ENCODE results near the gene CCL26.

Gene CCL26

DNA sequence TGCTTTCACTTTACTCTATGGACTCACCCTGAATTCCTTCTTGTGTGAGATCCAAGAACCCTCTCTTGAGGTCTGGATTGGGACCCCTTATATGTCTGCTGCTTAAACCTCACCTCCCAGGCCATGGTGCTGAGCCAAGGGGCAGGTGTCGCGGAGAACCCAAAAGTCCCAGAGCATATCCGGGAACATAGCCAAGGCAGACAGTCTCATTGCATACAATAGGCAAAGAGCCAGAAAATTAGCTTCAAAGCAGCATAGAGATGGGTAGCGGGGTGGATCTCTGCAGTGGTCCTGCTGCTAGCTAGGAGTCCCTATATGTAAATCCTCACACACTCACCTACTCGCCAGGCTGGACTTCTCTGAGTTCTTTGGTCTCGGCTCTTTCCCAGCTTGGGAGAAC is 36.1 kb upstream of the CCL26 start:
- no peak for DNase-seq (ENCODE audit: low read depth, low spot score)
- H3K4me3 ChIP-seq (ENCODE audit: low read depth, low read length): no peak overlapping the region
- TF ChIP-seq, protein P1, sequence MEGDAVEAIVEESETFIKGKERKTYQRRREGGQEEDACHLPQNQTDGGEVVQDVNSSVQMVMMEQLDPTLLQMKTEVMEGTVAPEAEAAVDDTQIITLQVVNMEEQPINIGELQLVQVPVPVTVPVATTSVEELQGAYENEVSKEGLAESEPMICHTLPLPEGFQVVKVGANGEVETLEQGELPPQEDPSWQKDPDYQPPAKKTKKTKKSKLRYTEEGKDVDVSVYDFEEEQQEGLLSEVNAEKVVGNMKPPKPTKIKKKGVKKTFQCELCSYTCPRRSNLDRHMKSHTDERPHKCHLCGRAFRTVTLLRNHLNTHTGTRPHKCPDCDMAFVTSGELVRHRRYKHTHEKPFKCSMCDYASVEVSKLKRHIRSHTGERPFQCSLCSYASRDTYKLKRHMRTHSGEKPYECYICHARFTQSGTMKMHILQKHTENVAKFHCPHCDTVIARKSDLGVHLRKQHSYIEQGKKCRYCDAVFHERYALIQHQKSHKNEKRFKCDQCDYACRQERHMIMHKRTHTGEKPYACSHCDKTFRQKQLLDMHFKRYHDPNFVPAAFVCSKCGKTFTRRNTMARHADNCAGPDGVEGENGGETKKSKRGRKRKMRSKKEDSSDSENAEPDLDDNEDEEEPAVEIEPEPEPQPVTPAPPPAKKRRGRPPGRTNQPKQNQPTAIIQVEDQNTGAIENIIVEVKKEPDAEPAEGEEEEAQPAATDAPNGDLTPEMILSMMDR (IDR thresholded peaks at IDR 0.05; ENCODE audit: low read depth, low read length): no peak
- in situ Hi-C loops (cut with HindIII; ENCODE audit: low sequenced_read_pairs): no loop called here

DNA sequence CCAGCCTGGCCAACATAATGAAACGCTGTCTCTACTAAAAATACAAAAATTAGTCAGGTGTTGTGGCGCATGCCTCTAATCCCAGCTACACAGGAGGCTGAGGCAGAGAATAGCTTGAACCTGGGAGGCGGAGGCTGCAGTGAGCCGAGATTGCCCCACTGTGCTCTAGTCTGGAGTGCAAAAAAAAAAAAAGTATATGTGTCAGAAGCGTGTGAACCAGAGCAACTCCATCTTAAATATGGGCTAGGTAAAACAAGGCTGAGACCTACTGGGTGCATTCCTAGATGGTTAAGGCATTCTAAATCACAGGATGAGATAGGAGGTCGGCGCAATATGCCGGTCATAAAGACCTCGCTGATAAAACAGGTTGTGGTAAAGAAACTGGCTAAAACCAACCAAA is 35.4 kb upstream of the CCL26 start:
- DNase-seq (ENCODE audit: low read depth, low spot score): no peak
- in situ Hi-C loops (cut with HindIII; ENCODE audit: low sequenced_read_pairs): no loop called here
- TF ChIP-seq, protein P1 (IDR thresholded peaks at IDR 0.05; ENCODE audit: low read depth, low read length): no peak
- no peak overlapping the region for H3K4me3 ChIP-seq (ENCODE audit: low read depth, low read length)

DNA sequence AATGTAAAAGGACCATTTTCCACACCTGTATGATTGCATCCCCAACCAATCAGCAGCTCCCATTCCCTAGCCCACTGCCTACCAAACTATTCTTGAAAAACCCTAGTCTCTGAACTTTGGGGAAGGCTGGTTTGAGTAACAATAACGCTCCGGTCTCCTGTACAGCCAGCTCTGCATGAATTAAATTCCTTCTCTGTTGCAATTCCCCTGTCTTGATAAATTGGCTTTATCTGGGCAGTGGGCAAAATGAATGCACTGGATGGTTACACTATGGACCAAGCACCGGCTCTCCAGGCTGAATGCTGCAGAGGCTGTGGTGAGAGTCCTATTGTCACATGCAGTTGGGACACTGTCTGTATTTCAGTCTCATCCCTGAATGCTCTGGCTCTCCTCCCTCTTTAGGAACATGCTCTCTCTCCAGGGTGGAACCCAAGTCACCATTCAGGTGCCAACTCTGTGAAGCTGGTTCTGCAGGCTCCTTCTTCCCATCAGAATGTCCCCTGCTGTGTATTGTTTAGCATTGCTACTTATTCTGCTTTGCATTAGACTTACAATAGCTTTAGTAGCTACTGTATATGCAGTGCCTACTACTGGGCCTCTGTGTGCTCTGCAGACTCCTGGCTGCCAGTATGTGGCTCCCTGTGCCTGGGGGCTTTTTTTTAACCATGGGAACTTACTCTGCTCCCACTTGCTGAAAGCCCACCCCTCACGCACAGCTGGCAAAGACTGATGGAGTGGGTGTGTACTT is 34.7 kb upstream of the CCL26 start:
- DNase-seq (ENCODE audit: low read depth, low spot score): no peak
- in situ Hi-C loops (cut with HindIII; ENCODE audit: low sequenced_read_pairs): no loop called here
- H3K4me3 ChIP-seq (ENCODE audit: low read depth, low read length): no peak overlapping the region
- TF ChIP-seq, protein P1 (IDR thresholded peaks at IDR 0.05; ENCODE audit: low read depth, low read length): no peak

DNA sequence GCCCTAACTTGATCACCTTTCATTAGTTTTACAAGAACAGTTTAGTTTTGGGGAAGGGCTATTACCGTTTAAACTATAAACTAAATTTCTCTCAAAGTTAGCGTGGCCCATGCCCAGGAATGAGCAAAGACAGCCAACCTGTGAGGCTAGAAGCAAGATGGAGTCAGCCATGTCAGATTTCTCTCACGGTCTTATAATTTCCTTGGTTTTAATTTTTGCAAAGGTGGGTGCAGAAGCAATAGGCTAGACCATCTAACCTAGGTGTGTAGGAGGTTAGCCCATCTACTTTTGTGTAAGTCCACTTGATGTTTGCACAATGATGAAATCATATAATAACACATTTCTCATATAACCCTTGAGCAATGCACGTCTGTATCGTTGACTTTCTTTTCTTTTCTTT is 32.7 kb upstream of the CCL26 start:
- no peak for DNase-seq (ENCODE audit: low read depth, low spot score)
- in situ Hi-C loops (cut with HindIII; ENCODE audit: low sequenced_read_pairs): no loop called here

DNA sequence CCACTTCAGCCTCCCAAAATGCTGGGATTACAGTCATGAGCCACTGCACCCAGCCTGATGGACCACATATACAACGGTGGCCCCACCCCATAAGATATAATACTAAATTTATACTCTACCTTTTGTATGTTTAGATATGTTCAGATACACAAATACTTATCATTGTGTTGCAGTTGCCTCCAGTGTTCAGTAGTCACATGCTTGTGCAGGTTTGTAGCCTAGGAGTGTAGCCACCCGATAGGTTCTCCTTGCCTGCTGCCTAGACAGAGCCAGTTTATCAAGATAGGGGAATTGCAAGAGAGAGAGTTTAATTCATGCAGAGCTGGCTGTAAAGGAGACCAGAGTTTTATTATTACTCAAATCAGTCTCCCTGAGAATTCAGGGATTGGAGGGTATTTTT is 32.0 kb upstream of the CCL26 start:
- in situ Hi-C loops (cut with HindIII; ENCODE audit: low sequenced_read_pairs): no loop called here

More for the DNA sequence above, 32.7 kb upstream of the CCL26 start:
- H3K4me3 ChIP-seq (ENCODE audit: low read depth, low read length): no peak overlapping the region
- TF ChIP-seq, protein P1 (IDR thresholded peaks at IDR 0.05; ENCODE audit: low read depth, low read length): no peak

DNA sequence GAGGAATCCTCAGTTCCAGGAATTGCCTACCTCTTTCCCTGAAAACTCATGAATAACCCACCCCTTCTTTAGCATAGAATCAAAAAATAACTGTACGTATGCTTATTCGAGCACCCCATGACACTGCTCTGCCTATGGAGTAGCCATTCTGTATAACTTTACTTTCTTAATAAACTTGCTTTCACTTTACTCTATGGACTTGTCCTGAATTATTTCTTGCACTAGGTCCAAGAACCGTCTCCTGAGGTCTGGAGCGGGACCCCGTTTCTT is 30.5 kb upstream of the CCL26 start:
- in situ Hi-C loops (cut with HindIII; ENCODE audit: low sequenced_read_pairs): no loop called here
- TF ChIP-seq, protein P1 (IDR thresholded peaks at IDR 0.05; ENCODE audit: low read depth, low read length): no peak
- DNase-seq (ENCODE audit: low read depth, low spot score): no peak
- H3K4me3 ChIP-seq (ENCODE audit: low read depth, low read length): no peak overlapping the region

More for the DNA sequence above, 32.0 kb upstream of the CCL26 start:
- TF ChIP-seq, protein P1 (IDR thresholded peaks at IDR 0.05; ENCODE audit: low read depth, low read length): no peak
- H3K4me3 ChIP-seq (ENCODE audit: low read depth, low read length): no peak overlapping the region
- no peak for DNase-seq (ENCODE audit: low read depth, low spot score)
